Ovary (tissue), 3 donors: ENCODE measurements around the gene SH3PXD2A.

ENCODE experiments used
- CTCF ChIP-seq, 3 donors: fragments of 450-650 bp in 2 of 3; fragments of 200-600 bp in 1 of 3; IDR thresholded peaks; one replicate each; pipeline versions ENCODE4 v1.5.1 to v1.8.0; 2016 to 2022; ENCODE audit warnings: antibody characterized with exemption in 3 of 3, mild to moderate bottlenecking in 1 of 3
- EP300 ChIP-seq: sonication (generic); formaldehyde crosslinking; IDR thresholded peaks from one replicate; pipeline ENCODE4 v1.6.1; 2017; ENCODE audit warnings: antibody characterized with exemption
- donor health status: DM: no; HTN: no; CAD: no.

GRCh38 chr10:103695584-103696005 lies 159.8 kb downstream of the SH3PXD2A start:
- TF ChIP-seq EP300, result no peak
- no peak for TF ChIP-seq CTCF (IDR thresholded peaks at IDR 0.05)
